ENCODE results near the gene MTHFD2L. TPM values are rescaled to one million over a fixed set of nuclear protein-coding genes. Genes with fewer than 3 reads are reported as not detected.

MTHFD2L gene
- total and polyA plus RNA-seq, 9 of the 15 experiments (the other 6 are each of a cell fraction or from before 2014, with no cell fraction given) = 10.0 to 39.0 (median 26.0) TPM

- TF ChIP-seq VEZF1 (CRISPR knock-in tag; IDR thresholded peaks at IDR 0.05) = no peak
Observed at GRCh38 chr4:74120086-74120485, 37.8 kb upstream of the MTHFD2L start (continued).

- Histone ChIP-seq H3K4me1 (replicated peaks in 1 of 2; ENCODE audit: control insufficient read depth in 2 of 2, insufficient read depth in 2 of 2, low read length in 2 of 2) (peaks cover 0 to 9% of the 10 kb centered on the region in 2 experiments; a peak in 3 of 5 replicates), H3K27ac (ENCODE audit: extremely low read depth, low read depth, low read length) (no peak overlapping the region), H3K9ac (ENCODE audit: insufficient read depth in 1 of 2, low read depth in 2 of 2, low read length in 2 of 2) (no peak overlapping the region), H3K9me1 (ENCODE audit: control insufficient read depth, insufficient read depth, low read length) (no peaks in the 10 kb centered on the region), H3K4me2 (ENCODE audit: insufficient read depth, low read length) (no peak overlapping the region), H3K27me3 (ENCODE audit: control insufficient read depth in 2 of 2, insufficient read depth in 2 of 2, low read length in 2 of 2) (no peaks in the 10 kb centered on the region), H3K4me3 (no peak overlapping the region), H3K36me3 (ENCODE audit: control insufficient read depth, insufficient read depth, low read length) (no peaks in the 10 kb centered on the region), H3K79me2 (ENCODE audit: control insufficient read depth, insufficient read depth, low read length) (no peaks in the 10 kb centered on the region), H2AFZ (ENCODE audit: low read depth, low read length) (no peak overlapping the region), H3K9me3 (replicated peaks; ENCODE audit: control insufficient read depth, insufficient read depth, low read depth, low read length) (no peaks in the 10 kb centered on the region), H4K20me1 (replicated peaks; ENCODE audit: control insufficient read depth, insufficient read depth, low read length) (no peaks in the 10 kb centered on the region)
- no TSS peak for BruUV-seq (replicated peaks)
- DNase-seq (ENCODE audit: extremely low read depth in 1 of 4, low spot score in 3 of 4) (no peak), ATAC-seq (no peak), FAIRE-seq (no peak)
- TF ChIP-seq DACH1 (IDR thresholded peaks at IDR 0.05; ENCODE audit: partially characterized antibody) (no peak), SPI1 (IDR thresholded peaks at IDR 0.05; ENCODE audit: borderline replicate concordance, low read depth, low read length) (0 out of 2 replicates have a peak, but pooled peaks have one; percentile 21), ZNF507 (tag; conservative IDR thresholded peaks at IDR 0.05) (peak; percentile 96), ZNF282 (CRISPR knock-in tag; IDR thresholded peaks at IDR 0.05) (no peak)
- in situ Hi-C loops (cut with MboI) (no loop called here), intact Hi-C loops (cut with micrococcal nuclease) (no loop called here)
- WGBS (ENCODE audit: insufficient coverage, low coverage, missing lambda C conversion rate) = 43% methylated on average over 2 of the region's 2 CpGs
- POLR2A ChIA-PET = no interaction called here
- CTCF ChIA-PET (ENCODE audit: low intra/inter-chr PET ratio) = no interaction called here
Observed at GRCh38 chr4:74121643-74122579, 36.0 kb upstream of the MTHFD2L start.

All from K562 (cell line).